HepG2 (cell line): ENCODE measurements around the gene ZCRB1. TPM values are rescaled to one million over a fixed set of nuclear protein-coding genes. Genes with fewer than 3 reads are reported as not detected.

Experiments used
- ATF1 ChIP-seq: IDR thresholded peaks from 2 replicates; pipeline ENCODE4 v1.6.1; 2016; ENCODE audit warnings: mild to moderate bottlenecking, control low read depth
- GFI1 ChIP-seq: sonication (generic); formaldehyde crosslinking; IDR thresholded peaks from 2 replicates; pipeline ENCODE4 v1.5.0; 2020; ENCODE audit warnings: missing genetic modification reagents, mild to moderate bottlenecking, borderline replicate concordance
- GZF1 ChIP-seq: sonication (generic); formaldehyde crosslinking; IDR thresholded peaks from 2 replicates; pipeline ENCODE4 v1.5.1; 2020; ENCODE audit warnings: mild to moderate bottlenecking, missing genetic modification reagents
- HNRNPK ChIP-seq: fragments of 200-400 bp; formaldehyde crosslinking; IDR thresholded peaks from 2 replicates; pipeline ENCODE4 v1.6.1; 2018; ENCODE audit warnings: low read length, low read depth, moderate library complexity, mild to moderate bottlenecking; ENCODE audit not compliant: poor library complexity, severe bottlenecking
- ISL2 ChIP-seq: sonication (generic); formaldehyde crosslinking; IDR thresholded peaks from 2 replicates; pipeline ENCODE4 v1.5.0; 2020; ENCODE audit warnings: missing genetic modification reagents
- ISX ChIP-seq: sonication (generic); formaldehyde crosslinking; conservative IDR thresholded peaks from 2 replicates; pipeline ENCODE4 v1.5.0; 2020; ENCODE audit warnings: missing genetic modification reagents
- JUNB ChIP-seq: sonication (generic); formaldehyde crosslinking; IDR thresholded peaks from 2 replicates; pipeline ENCODE4 v1.8.0; 2022; ENCODE audit warnings: missing genetic modification reagents, mild to moderate bottlenecking, borderline replicate concordance
- MTERF4 ChIP-seq: sonication (generic); formaldehyde crosslinking; IDR thresholded peaks from 2 replicates; pipeline ENCODE4 v1.8.0; 2023; ENCODE audit warnings: mild to moderate bottlenecking, missing genetic modification reagents
- NPAS2 ChIP-seq: sonication (generic); formaldehyde crosslinking; IDR thresholded peaks from 2 replicates; pipeline ENCODE4 v1.8.0; 2022; ENCODE audit warnings: mild to moderate bottlenecking, missing genetic modification reagents, borderline replicate concordance
- NR2F1 ChIP-seq, 2 experiments: fragments of 450-650 bp in 1 of 2; formaldehyde crosslinking in 1 of 2; IDR thresholded peaks; 2 replicates each; pipeline versions ENCODE4 v1.5.0 to v1.6.1; 2016 to 2020; ENCODE audit warnings: mild to moderate bottlenecking in 1 of 2, missing compliant biosample characterization in 1 of 2, missing genetic modification reagents in 1 of 2, moderate library complexity in 1 of 2
- PRPF4 ChIP-seq: fragments of 200-400 bp; formaldehyde crosslinking; IDR thresholded peaks from 2 replicates; pipeline ENCODE4 v1.6.1; 2016; ENCODE audit warnings: low read length, low read depth; ENCODE audit not compliant: poor library complexity, severe bottlenecking
- RARG ChIP-seq: sonication (generic); formaldehyde crosslinking; IDR thresholded peaks from 2 replicates; pipeline ENCODE4 v1.4.0; 2020; ENCODE audit warnings: low read depth, mild to moderate bottlenecking, missing genetic modification reagents
- RFX3 ChIP-seq: IDR thresholded peaks from 2 replicates; pipeline ENCODE4 v1.6.1; 2016; ENCODE audit warnings: missing biosample characterization, missing genetic modification reagents
- SRSF4 ChIP-seq: fragments of 200-400 bp; formaldehyde crosslinking; IDR thresholded peaks from one replicate; pipeline ENCODE4 v1.6.1; 2018; ENCODE audit warnings: mild to moderate bottlenecking, low read depth, low read length, moderate library complexity; ENCODE audit not compliant: poor library complexity, severe bottlenecking
- TBP ChIP-seq: sonication (generic); formaldehyde crosslinking; IDR thresholded peaks from 2 replicates; pipeline ENCODE4 v1.5.0; 2020; ENCODE audit warnings: missing genetic modification reagents
- TMF1 ChIP-seq: sonication (generic); formaldehyde crosslinking; IDR thresholded peaks from 2 replicates; pipeline ENCODE4 v1.8.1; 2022; ENCODE audit warnings: low read depth, missing genetic modification reagents
- ZBTB10 ChIP-seq: sonication (generic); formaldehyde crosslinking; IDR thresholded peaks from 2 replicates; pipeline ENCODE4 v1.4.0; 2020; ENCODE audit warnings: missing genetic modification reagents, borderline replicate concordance
- ZBTB43 ChIP-seq: sonication (generic); formaldehyde crosslinking; conservative IDR thresholded peaks from 2 replicates; pipeline ENCODE4 v1.4.0; 2020; ENCODE audit warnings: missing genetic modification reagents
- ZNF121 ChIP-seq: sonication (generic); formaldehyde crosslinking; IDR thresholded peaks from 2 replicates; pipeline ENCODE4 v1.5.0; 2020; ENCODE audit warnings: mild to moderate bottlenecking, missing genetic modification reagents
- ZNF18 ChIP-seq: sonication (generic); formaldehyde crosslinking; IDR thresholded peaks from 2 replicates; pipeline ENCODE4 v1.8.0; 2022; ENCODE audit warnings: mild to moderate bottlenecking, missing genetic modification reagents; ENCODE audit not compliant: insufficient replicate concordance
- ZNF619 ChIP-seq: sonication (generic); formaldehyde crosslinking; IDR thresholded peaks from 2 replicates; pipeline ENCODE4 v1.4.0; 2020; ENCODE audit warnings: mild to moderate bottlenecking, missing genetic modification reagents
- ZNF768 ChIP-seq: sonication (generic); formaldehyde crosslinking; IDR thresholded peaks from 2 replicates; pipeline ENCODE4 v1.4.0; 2020; ENCODE audit warnings: missing genetic modification reagents
- polyA plus RNA-seq, 8 experiments: library from polyadenylated mRNA; depleted of rRNA in 3 of 8; stranded (reverse) in 7 of 8; unstranded in 1 of 8; fragments of >200 nt; fragmentation: Illumina TruSeq in 4 of 8; extraction: Trizol in 4 of 8; gene quantifications; 2 replicates each; pipeline versions ENCODE4 v1.2.1 to v1.2.3, GENCODE V29; 2011 to 2016; ENCODE audit warnings: low read depth in 4 of 8, missing spikeins in 1 of 8, mixed read lengths in 1 of 8; ENCODE audit not compliant: insufficient read depth in 1 of 8
- total RNA-seq, 5 experiments: library from RNA; depleted of rRNA; stranded (reverse); fragments of >200 nt; fragmentation: Illumina TruSeq; extraction: Trizol; gene quantifications; 2 replicates each; pipeline ENCODE4 v1.2.3, GENCODE V29; 2016; ENCODE audit warnings: low read depth in 1 of 5

The ZCRB1 gene
- total and polyA plus RNA-seq, 2 of the 13 experiments (the other 11 are each of a cell fraction or from before 2014, with no cell fraction given): 43.5 to 49.8 TPM

- TF ChIP-seq SRSF4 (no peak), ISX (CRISPR knock-in tag) (no peak), ZBTB43 (CRISPR knock-in tag) (0 out of 2 replicates have a peak, but pooled peaks have one; percentile 40), ATF1 (CRISPR knock-in tag) (peak; percentile 97), NPAS2 (CRISPR knock-in tag) (no peak), TBP (CRISPR knock-in tag) (no peak), PRPF4 (no peak), ZNF768 (CRISPR knock-in tag) (no peak; the same call in 1 of the 2 replicates), ZNF619 (CRISPR knock-in tag) (no peak), ZNF121 (CRISPR knock-in tag) (no peak), GZF1 (CRISPR knock-in tag) (no peak), NR2F1 (CRISPR knock-in tag; IDR thresholded peaks at IDR 0.05) (no peak), MTERF4 (no peak), ZNF18 (CRISPR knock-in tag) (no peak), HNRNPK (no peak), GFI1 (CRISPR knock-in tag) (no peak), TMF1 (CRISPR knock-in tag) (no peak), JUNB (no peak), RARG (0 out of 2 replicates have a peak, but pooled peaks have one; percentile 45), ISL2 (no peak), ZBTB10 (CRISPR knock-in tag) (no peak), RFX3 (CRISPR knock-in tag) (no peak)
These were observed at the start of gene ZCRB1, which contains the start of gene PPHLN1 (continued) for GRCh38 chr12:42325653-42326474.
